Smooth muscle cell (in vitro differentiated cells): Measurements from ENCODE around the gene BMPER. TPM values are rescaled to one million over a fixed set of nuclear protein-coding genes. Genes with fewer than 3 reads are reported as not detected.

ENCODE experiments used
- DNase-seq: peaks from one replicate; lab custom pipeline; 2025; ENCODE audit not compliant: unreplicated experiment; lab: John Stamatoyannopoulos, UW
- H2AFZ ChIP-seq: fragments of 200-600 bp; sonication (generic); 2 replicates; pipeline ENCODE4 v1.6.0; 2016; ENCODE audit warnings: antibody characterized with exemption, low read depth, mild to moderate bottlenecking
- H3F3A ChIP-seq: fragments of 200-600 bp; sonication (generic); 2 replicates; pipeline ENCODE4 v1.6.0; 2017; ENCODE audit warnings: antibody characterized with exemption, low read depth
- H3K27ac ChIP-seq: fragments of 200-600 bp; sonication (generic); 2 replicates; pipeline ENCODE4 v1.5.1; 2016; ENCODE audit warnings: low read depth, mild to moderate bottlenecking
- H3K27me3 ChIP-seq: fragments of 200-600 bp; sonication (generic); 2 replicates; pipeline ENCODE4 v1.6.1; 2016; ENCODE audit warnings: low read depth, mild to moderate bottlenecking
- H3K36me3 ChIP-seq: fragments of 200-600 bp; sonication (generic); 2 replicates; pipeline ENCODE4 v1.5.1; 2016; ENCODE audit warnings: low read depth
- H3K4me1 ChIP-seq: fragments of 200-600 bp; sonication (generic); 2 replicates; pipeline ENCODE4 v1.5.1; 2016; ENCODE audit warnings: low read depth
- H3K4me2 ChIP-seq: fragments of 200-600 bp; sonication (generic); 2 replicates; pipeline ENCODE4 v1.6.0; 2016; ENCODE audit warnings: mild to moderate bottlenecking
- H3K4me3 ChIP-seq: fragments of 200-600 bp; sonication (generic); 2 replicates; pipeline ENCODE4 v1.5.1; 2016; ENCODE audit warnings: mild to moderate bottlenecking
- H3K79me2 ChIP-seq: fragments of 200-600 bp; sonication (generic); 2 replicates; pipeline ENCODE4 v1.6.0; 2016; ENCODE audit warnings: low read depth, mild to moderate bottlenecking
- H3K9ac ChIP-seq: fragments of 200-600 bp; sonication (generic); 2 replicates; pipeline ENCODE4 v1.6.0; 2016; ENCODE audit warnings: low read depth
- H3K9me3 ChIP-seq: fragments of 200-600 bp; sonication (generic); replicated peaks from 2 replicates; pipeline ENCODE4 v1.5.1; 2016; ENCODE audit warnings: low read depth
- H4K20me1 ChIP-seq: fragments of 200-600 bp; sonication (generic); 2 replicates; pipeline ENCODE4 v1.6.0; 2016; ENCODE audit warnings: low read depth
- WGBS: methylation state at CpG from one replicate; pipeline ENCODE4 v1.1.7; 2016; ENCODE audit warnings: low lambda C conversion rate; 5-methylcytosine and 5-hydroxymethylcytosine counted together
- polyA plus RNA-seq: library from polyadenylated mRNA; unstranded; fragments of >200 nt; fragmentation: Nextera tagmentation; extraction: Ambion mirVana; gene quantifications from 2 replicates; pipeline ENCODE4 v1.2.1, GENCODE V29; 2016
- total RNA-seq: library from RNA; depleted of rRNA; stranded (reverse); fragments of >200 nt; gene quantifications from 2 replicates; pipeline ENCODE4 v1.2.3, GENCODE V29; 2014
- TF ChIP-seq, protein P1 (sequence below): fragments of 200-600 bp; sonication (generic); IDR thresholded peaks from 2 replicates; pipeline ENCODE4 v1.5.1; 2017; ENCODE audit warnings: borderline replicate concordance, mild to moderate bottlenecking, antibody characterized with exemption; ENCODE audit not compliant: insufficient read depth, poor library complexity, severe bottlenecking

BMPER gene
- total and polyA plus RNA-seq, 2 experiments from 2014 or later, result 3.0 to 21.9 TPM

DNA sequence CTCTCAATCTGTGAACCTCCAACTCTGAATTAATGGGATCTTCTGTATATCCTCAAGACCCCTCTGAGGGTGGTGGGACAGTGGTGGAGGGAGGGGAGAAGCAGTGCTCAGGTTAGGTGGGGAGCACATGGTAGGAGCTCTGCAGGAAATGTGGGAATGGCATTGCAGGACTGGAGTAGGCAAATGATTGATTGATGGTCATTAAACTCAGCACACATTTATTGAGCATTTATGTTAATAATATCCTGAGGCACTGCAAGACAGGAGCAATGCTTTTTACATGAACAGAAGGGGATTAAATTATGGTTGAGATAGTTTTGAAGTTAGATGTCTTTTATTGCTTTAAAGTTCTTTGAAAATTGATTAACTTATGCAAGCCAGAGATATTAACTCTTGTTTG, 14.1 kb downstream of the BMPER start:
- DNase-seq, result no peak
- Histone ChIP-seq H2AFZ (no peak overlapping the region), H3F3A (no peaks in the 10 kb centered on the region), H3K27me3 (no peaks in the 10 kb centered on the region), H4K20me1 (no peaks in the 10 kb centered on the region), H3K4me3 (no peak overlapping the region), H3K4me1 (no peaks in the 10 kb centered on the region), H3K79me2 (no peaks in the 10 kb centered on the region), H3K4me2 (no peak overlapping the region), H3K9me3 (no peaks in the 10 kb centered on the region), H3K36me3 (no peaks in the 10 kb centered on the region), H3K27ac (no peak overlapping the region), H3K9ac (no peak overlapping the region)
- TF ChIP-seq, protein P1, sequence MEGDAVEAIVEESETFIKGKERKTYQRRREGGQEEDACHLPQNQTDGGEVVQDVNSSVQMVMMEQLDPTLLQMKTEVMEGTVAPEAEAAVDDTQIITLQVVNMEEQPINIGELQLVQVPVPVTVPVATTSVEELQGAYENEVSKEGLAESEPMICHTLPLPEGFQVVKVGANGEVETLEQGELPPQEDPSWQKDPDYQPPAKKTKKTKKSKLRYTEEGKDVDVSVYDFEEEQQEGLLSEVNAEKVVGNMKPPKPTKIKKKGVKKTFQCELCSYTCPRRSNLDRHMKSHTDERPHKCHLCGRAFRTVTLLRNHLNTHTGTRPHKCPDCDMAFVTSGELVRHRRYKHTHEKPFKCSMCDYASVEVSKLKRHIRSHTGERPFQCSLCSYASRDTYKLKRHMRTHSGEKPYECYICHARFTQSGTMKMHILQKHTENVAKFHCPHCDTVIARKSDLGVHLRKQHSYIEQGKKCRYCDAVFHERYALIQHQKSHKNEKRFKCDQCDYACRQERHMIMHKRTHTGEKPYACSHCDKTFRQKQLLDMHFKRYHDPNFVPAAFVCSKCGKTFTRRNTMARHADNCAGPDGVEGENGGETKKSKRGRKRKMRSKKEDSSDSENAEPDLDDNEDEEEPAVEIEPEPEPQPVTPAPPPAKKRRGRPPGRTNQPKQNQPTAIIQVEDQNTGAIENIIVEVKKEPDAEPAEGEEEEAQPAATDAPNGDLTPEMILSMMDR, result no peak

- Histone ChIP-seq H3K9me3 (no peaks in the 10 kb centered on the region), H3K27me3 (no peaks in the 10 kb centered on the region), H2AFZ (no peak overlapping the region), H3K36me3 (no peaks in the 10 kb centered on the region), H3K4me3 (no peak overlapping the region), H3F3A (no peaks in the 10 kb centered on the region), H3K79me2 (no peaks in the 10 kb centered on the region), H4K20me1 (no peaks in the 10 kb centered on the region), H3K27ac (no peak overlapping the region), H3K4me1 (no peaks in the 10 kb centered on the region), H3K9ac (no peak overlapping the region), H3K4me2 (no peak overlapping the region)
- no peak for DNase-seq
- TF ChIP-seq, protein P1, result no peak
- WGBS, result 93% methylated on average over 17 of the region's 17 CpGs
These were observed 16.0 kb downstream of the BMPER start for GRCh38 chr7:33921216-33921938.

- no peak overlapping the region for H3K4me2 ChIP-seq
- no peaks in the 10 kb centered on the region for H3K27me3 ChIP-seq
- no peaks in the 10 kb centered on the region for H3F3A ChIP-seq
- H3K9ac ChIP-seq, result no peak overlapping the region
- TF ChIP-seq, protein P1, result no peak
- no peaks in the 10 kb centered on the region for H3K36me3 ChIP-seq
- no peaks in the 10 kb centered on the region for H4K20me1 ChIP-seq
- no peak overlapping the region for H3K27ac ChIP-seq
- WGBS, result 91% methylated on average over 2 of the region's 2 CpGs
- H2AFZ ChIP-seq, result no peak overlapping the region
- no peaks in the 10 kb centered on the region for H3K4me1 ChIP-seq
- H3K9me3 ChIP-seq, result no peaks in the 10 kb centered on the region
- no peak for DNase-seq
- no peaks in the 10 kb centered on the region for H3K79me2 ChIP-seq
- H3K4me3 ChIP-seq, result no peak overlapping the region
These were observed 17.5 kb downstream of the BMPER start for GRCh38 chr7:33922820-33923219.
